IPS DF 4.7 (cell line): ENCODE results near the gene ERBB2.
"Not testable (repeated sequence)": the region's sequence is repeated elsewhere in the genome, so short reads cannot be mapped to it uniquely, and the experiment has no call there.

Experiments used
- DNase-seq: peaks from one replicate; pipeline ENCODE4 v3.0.0-alpha.2; 2013; ENCODE audit warnings: low spot score; ENCODE audit errors: extremely low read depth

The ERBB2 gene

GRCh38 chr17:39742856-39743436 is 43.1 kb downstream of the ERBB2 start:
- DNase-seq = no peak

- DNase-seq = no peak
Observed at GRCh38 chr17:39744075-39744835, 44.4 kb downstream of the ERBB2 start.

- no peak for DNase-seq
Observed at GRCh38 chr17:39744836-39745215, 45.0 kb downstream of the ERBB2 start.

- no peak for DNase-seq
Observed at GRCh38 chr17:39745335-39746144, 45.7 kb downstream of the ERBB2 start.

- DNase-seq = no peak
Observed at GRCh38 chr17:39746145-39746461, 46.2 kb downstream of the ERBB2 start.

GRCh38 chr17:39747745-39748144 is 47.9 kb downstream of the ERBB2 start:
- no peak for DNase-seq

- DNase-seq = not testable (repeated sequence)
Observed at GRCh38 chr17:39748444-39749034, 48.7 kb downstream of the ERBB2 start.

- DNase-seq = no peak
Observed at GRCh38 chr17:39750131-39751015, 50.5 kb downstream of the ERBB2 start.

GRCh38 chr17:39751016-39751543 is 51.2 kb downstream of the ERBB2 start:
- DNase-seq = no peak

- DNase-seq = no peak
Observed at GRCh38 chr17:39751637-39752036, 51.8 kb downstream of the ERBB2 start.

GRCh38 chr17:39752241-39752881 is 52.5 kb downstream of the ERBB2 start:
- no peak for DNase-seq

GRCh38 chr17:39753514-39754160 is 53.8 kb downstream of the ERBB2 start:
- no peak for DNase-seq

- no peak for DNase-seq
Observed at GRCh38 chr17:39754161-39754957, 54.5 kb downstream of the ERBB2 start.

GRCh38 chr17:39754958-39755553 is 55.2 kb downstream of the ERBB2 start:
- no peak for DNase-seq

GRCh38 chr17:39755554-39756379 is 55.9 kb downstream of the ERBB2 start:
- DNase-seq = no peak

GRCh38 chr17:39756380-39757079 is 56.7 kb downstream of the ERBB2 start:
- no peak for DNase-seq

- no peak for DNase-seq
Observed at GRCh38 chr17:39757176-39757662, 57.4 kb downstream of the ERBB2 start.
